Measurements from ENCODE around the gene HPN.

The HPN gene

GRCh38 chr19:35081201-35081600 is 39.7 kb downstream of the HPN start:
- no peak for DNase-seq (ENCODE audit: low read depth)
- H3K4me3 ChIP-seq (ENCODE audit: low read length): no peak overlapping the region
- TF ChIP-seq, protein P1, sequence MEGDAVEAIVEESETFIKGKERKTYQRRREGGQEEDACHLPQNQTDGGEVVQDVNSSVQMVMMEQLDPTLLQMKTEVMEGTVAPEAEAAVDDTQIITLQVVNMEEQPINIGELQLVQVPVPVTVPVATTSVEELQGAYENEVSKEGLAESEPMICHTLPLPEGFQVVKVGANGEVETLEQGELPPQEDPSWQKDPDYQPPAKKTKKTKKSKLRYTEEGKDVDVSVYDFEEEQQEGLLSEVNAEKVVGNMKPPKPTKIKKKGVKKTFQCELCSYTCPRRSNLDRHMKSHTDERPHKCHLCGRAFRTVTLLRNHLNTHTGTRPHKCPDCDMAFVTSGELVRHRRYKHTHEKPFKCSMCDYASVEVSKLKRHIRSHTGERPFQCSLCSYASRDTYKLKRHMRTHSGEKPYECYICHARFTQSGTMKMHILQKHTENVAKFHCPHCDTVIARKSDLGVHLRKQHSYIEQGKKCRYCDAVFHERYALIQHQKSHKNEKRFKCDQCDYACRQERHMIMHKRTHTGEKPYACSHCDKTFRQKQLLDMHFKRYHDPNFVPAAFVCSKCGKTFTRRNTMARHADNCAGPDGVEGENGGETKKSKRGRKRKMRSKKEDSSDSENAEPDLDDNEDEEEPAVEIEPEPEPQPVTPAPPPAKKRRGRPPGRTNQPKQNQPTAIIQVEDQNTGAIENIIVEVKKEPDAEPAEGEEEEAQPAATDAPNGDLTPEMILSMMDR (IDR thresholded peaks at IDR 0.05; ENCODE audit: insufficient read depth, low read depth, low read length, missing control alignments): no peak

DNA sequence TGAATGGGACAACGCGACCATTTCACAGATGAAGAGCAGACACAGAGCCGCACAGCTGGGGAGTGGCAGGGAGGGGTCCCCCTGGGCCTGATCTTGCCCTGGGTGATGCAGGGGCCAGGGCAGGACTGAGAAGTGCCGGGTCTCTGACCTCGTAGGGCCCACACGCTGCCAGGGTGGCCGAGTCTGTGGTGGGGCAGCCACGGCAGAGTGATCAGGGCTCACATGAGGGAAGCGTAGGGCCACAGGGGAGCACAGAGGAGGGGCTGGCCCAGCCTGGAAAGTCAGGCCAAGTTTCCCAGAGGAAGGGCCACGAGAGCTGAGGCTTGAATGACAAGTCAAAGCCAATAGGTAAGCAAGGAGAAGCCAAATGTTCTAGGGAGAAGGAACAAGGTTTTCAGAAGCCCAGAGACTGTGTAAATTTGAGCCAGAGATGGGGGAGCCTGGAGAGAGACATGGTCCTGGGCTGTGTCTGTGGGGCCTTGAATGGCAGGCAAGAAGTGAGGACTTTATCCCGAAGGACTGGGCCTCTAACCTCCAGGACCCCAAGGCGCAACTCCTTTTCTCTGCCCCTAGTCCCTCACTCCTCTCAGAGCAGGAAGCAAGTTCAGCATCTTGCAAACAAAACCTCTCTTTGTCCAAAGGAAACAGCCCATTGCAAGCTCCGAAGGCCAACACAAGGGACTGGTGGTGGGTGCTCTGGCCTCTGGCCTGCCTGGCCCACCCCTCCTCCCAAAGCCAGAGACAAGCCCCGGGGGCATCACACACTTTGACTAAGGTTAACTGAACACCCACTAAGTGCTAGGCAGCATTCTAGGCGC is 42.4 kb downstream of the HPN start:
- TF ChIP-seq, protein P1 (IDR thresholded peaks at IDR 0.05; ENCODE audit: insufficient read depth, low read depth, low read length, missing control alignments): no peak
- H3K4me3 ChIP-seq (ENCODE audit: low read length): no peak overlapping the region
- DNase-seq (ENCODE audit: low read depth): no peak

DNA sequence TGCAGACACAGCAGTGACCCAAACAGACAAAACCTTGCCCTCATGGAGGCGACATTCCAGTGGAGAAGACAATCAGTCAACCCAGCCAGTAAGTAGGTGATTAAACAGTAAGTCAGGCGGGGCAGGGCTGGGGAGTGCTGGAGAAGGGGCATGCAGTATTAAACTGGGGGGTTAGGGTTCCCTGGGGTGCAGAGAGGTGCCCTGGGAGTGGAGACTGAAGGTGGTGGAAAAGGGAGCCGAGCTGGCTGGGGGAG is 42.9 kb downstream of the HPN start:
- no peak overlapping the region for H3K4me3 ChIP-seq (ENCODE audit: low read length)
- DNase-seq (ENCODE audit: low read depth): no peak
- TF ChIP-seq, protein P1 (IDR thresholded peaks at IDR 0.05; ENCODE audit: insufficient read depth, low read depth, low read length, missing control alignments): no peak

DNA sequence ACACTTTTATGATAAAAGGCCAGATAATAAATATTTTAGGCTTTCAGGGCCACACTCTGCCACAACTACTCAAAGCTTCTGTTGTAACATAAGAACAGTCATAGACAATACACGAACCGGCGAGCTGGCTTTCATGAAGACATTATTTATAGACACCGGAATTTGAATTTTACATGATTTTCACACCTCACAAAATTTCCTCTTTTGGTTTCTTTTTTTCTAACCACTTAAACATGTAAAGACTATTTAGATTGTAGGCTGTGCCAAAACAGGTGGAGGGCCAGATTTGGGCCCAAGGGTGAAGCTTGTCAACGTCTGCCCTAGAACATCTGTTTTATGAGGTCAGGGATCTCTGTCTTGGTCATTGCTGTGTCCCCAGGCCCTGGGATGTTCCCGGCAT is 44.4 kb downstream of the HPN start:
- TF ChIP-seq, protein P1 (IDR thresholded peaks at IDR 0.05; ENCODE audit: insufficient read depth, low read depth, low read length, missing control alignments): no peak
- no peak overlapping the region for H3K4me3 ChIP-seq (ENCODE audit: low read length)
- no peak for DNase-seq (ENCODE audit: low read depth)

GRCh38 chr19:35086455-35086854 is 44.9 kb downstream of the HPN start:
- TF ChIP-seq, protein P1 (IDR thresholded peaks at IDR 0.05; ENCODE audit: insufficient read depth, low read depth, low read length, missing control alignments): no peak
- no peak overlapping the region for H3K4me3 ChIP-seq (ENCODE audit: low read length)
- DNase-seq (ENCODE audit: low read depth): no peak

DNA sequence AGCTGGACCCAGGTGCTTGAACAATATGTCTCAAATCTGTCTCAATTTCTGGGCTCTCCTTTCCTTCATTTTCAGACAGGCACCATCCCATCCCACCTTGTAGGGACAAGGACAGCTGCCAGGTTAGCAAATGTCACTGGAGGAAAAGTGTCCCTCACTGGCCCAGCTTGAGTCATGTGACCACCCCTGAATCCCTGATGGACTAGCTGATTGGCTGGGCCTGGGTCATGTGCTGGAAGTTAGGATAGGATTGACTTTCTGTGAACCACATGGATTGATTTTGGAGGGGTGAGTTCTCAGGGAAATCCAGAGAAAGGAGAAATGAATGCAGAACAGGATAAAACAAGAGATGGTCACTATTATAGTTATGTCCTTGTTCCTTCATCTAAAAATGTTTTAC is 45.9 kb downstream of the HPN start:
- TF ChIP-seq, protein P1 (IDR thresholded peaks at IDR 0.05; ENCODE audit: insufficient read depth, low read depth, low read length, missing control alignments): no peak
- no peak for DNase-seq (ENCODE audit: low read depth)
- no peak overlapping the region for H3K4me3 ChIP-seq (ENCODE audit: low read length)

Measured in epithelial cell of esophagus (primary cell).